ENCODE results near the gene FAM161B. TPM values are rescaled to one million over a fixed set of nuclear protein-coding genes. Genes with fewer than 3 reads are reported as not detected.
"Not testable (repeated sequence)": the region's sequence is repeated elsewhere in the genome, so short reads cannot be mapped to it uniquely, and the experiment has no call there.

The FAM161B gene
- total RNA-seq, 1 donor from 2014 or later = 8.9 TPM

- DNase-seq (ENCODE audit: low spot score) = no peak
Observed at GRCh38 chr14:73944432-73945158, 5.3 kb downstream of the FAM161B start.

GRCh38 chr14:73943083-73943482 is 6.8 kb downstream of the FAM161B start:
- peak; percentile 60 for DNase-seq (ENCODE audit: low spot score)

DNA sequence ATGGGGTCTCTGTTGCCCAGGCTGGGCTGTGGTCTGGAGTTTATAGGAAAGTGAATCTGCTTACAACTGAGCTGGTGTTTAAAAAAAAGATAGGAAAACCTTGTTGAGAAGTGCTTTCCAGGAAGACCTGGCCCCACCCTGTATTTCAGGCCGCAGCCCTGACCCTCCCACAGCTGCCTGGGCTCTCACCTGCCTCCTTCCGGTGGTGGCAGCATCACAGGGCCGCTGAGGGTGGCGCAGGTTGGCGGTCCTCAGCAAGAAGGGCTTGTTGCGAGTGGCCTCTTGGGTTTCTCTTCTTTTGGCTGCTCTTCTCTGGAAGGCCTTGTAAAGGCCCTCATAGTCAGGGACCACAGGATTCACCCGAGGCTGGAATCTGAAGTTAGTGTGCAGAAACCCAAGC is 7.7 kb downstream of the FAM161B start:
- DNase-seq (ENCODE audit: low spot score) = no peak

GRCh38 chr14:73937012-73937411 is 12.9 kb downstream of the FAM161B start:
- no peak for DNase-seq (ENCODE audit: low spot score)

GRCh38 chr14:73936548-73936947 is 13.3 kb downstream of the FAM161B start:
- no peak for DNase-seq (ENCODE audit: low spot score)

GRCh38 chr14:73935666-73936065 is 14.2 kb downstream of the FAM161B start:
- DNase-seq (ENCODE audit: low spot score) = no peak

DNA sequence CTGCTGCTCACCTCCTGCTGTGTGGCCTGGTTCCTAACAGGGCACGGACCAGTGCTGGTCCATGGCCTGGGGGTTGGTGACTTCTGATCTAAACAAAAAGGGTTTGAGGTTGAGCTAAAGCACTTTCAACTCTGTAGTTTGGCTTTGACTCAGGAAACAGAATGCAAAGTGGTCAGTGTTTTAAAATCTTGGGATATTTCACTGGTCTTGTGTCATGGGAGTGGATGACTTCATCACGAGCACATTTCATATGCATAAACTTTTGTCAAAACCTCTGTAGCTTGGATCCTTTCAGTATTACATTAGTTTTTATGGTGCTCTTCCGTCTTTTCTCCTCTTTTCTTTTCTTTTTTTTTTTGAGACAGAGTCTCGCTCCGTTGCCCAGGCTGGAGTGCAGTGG is 25.6 kb downstream of the FAM161B start:
- no peak for DNase-seq (ENCODE audit: low spot score)

DNA sequence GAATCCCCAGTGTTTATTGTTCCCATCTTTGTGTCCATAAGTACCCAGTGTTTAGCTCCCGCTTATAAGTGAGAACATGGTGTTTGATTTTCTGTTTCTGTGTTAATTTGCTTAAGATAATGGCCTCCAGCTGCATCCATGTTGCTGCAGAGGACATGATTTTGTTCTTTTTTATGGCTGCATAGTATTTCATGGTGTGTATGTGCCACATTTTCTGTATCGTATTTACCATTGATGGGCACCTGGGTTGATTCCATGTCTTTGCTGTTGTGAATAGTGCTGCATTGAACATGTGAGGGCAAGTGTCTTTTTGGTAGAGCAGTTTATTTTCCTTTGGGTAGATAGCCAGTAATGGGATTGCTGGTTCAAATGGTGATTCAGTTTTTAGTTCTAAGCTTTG is 30.4 kb downstream of the FAM161B start:
- not testable (repeated sequence) for DNase-seq (ENCODE audit: low spot score)

DNA sequence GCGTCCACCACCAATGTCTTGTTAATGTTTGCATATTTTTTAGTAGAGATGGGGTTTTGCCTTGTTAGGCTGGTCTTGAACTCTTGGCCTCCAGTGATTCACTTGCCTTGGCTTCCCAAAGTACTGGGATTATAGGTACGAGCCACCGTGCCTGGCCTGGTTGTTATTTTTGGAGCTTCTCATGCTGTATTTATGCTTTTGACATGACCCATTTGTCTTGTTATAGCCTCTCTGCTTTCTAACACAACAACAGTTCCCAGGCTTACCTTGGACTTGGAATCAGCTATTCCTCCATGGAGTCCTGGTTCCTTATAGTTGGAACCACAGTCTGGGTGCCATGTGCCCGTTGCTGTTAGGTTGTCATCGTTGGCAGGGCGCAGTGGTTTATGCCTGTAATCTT is 33.6 kb downstream of the FAM161B start:
- no peak for DNase-seq (ENCODE audit: low spot score)

DNA sequence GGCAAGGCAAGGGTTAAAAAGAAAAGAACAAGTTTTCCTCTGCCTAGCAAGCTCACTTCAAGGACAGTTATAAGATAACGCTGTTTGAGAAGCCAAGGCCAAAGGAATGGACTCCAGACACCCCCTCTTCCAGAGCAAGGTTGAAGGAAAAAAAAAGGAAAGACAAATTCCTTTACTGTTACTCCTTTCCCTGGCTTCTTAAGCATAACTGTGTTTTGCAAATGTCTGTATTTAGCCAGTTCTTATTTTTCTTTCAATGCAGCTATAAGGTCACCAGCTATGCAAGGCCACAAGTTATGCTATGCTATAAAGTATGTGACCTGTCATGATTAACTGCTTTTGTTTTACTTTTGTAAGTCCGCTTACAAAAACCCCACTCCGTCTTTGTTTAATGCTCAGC is 36.6 kb downstream of the FAM161B start:
- no peak for DNase-seq (ENCODE audit: low spot score)

DNA sequence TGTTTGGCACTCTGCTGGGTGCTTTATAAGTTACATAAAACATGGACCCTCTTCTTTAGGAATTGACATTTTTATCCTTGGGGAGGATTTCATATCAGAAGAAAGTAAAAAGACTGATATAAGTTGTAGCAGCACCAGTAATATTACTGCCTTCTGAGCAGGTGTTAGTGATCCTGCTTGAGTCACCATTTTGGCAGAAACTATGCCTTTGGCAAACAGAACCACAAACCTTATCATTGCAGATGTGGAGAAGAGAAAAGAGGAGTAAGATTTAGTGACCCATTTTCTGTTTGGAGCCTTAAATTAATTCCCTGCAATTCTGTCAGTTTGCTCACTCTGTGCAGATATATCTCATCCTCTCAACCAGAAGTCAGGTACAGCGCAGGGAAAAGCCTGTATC is 40.2 kb downstream of the FAM161B start:
- no peak for DNase-seq (ENCODE audit: low spot score)

- DNase-seq (ENCODE audit: low spot score) = no peak
Observed at GRCh38 chr14:73903028-73903427, 46.9 kb downstream of the FAM161B start.

GRCh38 chr14:73896521-73896920 is 53.4 kb downstream of the FAM161B start:
- no peak for DNase-seq (ENCODE audit: low spot score)

DNA sequence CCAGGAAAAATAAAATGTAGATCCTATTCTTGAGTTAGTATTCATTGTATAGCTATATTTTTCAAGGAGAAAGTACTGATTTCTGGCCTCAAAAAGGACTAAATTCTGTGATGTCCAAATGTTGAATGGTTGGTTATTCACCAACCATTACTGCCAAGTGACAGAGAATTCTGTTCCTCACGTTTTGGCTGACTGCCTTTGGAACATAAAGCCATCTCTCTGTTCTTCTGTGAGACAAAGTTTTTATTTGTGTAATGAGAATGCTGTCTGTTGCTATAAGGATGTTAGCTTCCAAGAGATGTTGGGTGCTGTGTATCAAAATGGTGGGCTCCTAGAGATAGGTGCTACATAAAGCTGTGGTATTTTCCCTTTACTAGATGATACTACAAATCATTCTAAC is 54.0 kb downstream of the FAM161B start:
- no peak for DNase-seq (ENCODE audit: low spot score)

DNA sequence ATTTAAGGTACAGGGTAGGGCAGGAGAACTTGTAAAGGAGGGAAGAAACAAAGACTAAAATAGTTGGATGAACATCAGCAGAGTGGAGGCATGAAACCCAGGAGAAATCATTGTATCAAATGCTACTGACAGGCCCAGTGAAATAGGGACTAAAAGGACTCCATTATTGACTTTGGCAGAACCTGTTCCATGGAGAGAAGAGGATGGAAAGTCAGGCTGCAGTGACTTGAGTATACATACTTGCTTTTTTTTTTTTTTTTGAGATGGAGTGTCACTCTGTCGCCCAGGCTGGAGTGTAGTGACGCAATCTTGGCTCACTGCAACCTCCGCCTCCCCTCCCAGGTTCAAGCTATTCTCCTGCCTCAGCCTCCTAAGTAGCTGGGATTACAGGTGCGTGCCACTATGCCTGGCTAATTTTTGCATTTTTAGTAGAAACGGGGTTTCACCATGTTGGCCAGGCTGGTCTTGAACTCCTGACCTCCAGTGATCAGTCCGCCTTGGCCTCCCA is 55.7 kb downstream of the FAM161B start:
- not testable (repeated sequence) for DNase-seq (ENCODE audit: low spot score)

GRCh38 chr14:73889376-73889775 is 60.5 kb downstream of the FAM161B start:
- DNase-seq (ENCODE audit: low spot score) = no peak

DNA sequence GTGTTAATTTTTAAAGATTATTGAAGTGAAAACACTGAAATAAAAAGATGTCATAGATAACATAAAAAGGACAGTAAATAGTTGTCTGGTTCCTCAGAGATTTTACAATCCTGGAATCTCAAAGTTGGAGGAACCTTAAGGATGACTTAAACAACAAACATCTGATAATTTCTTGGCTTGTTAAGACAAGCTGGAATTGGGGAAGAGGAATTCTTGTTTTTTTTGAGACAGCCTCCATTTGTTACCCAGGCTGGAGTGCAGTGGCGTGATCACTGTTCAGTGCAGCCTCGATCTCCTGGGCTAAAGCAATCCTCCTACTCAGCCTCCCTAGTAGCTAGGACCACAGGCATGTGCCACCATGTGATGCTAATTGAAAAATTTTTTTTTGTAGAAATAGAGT is 60.9 kb downstream of the FAM161B start:
- DNase-seq (ENCODE audit: low spot score) = no peak

GRCh38 chr14:73888460-73888725 is 61.5 kb downstream of the FAM161B start:
- no peak for DNase-seq (ENCODE audit: low spot score)

GRCh38 chr14:73887694-73888459 is 62.0 kb downstream of the FAM161B start:
- DNase-seq (ENCODE audit: low spot score) = no peak

DNA sequence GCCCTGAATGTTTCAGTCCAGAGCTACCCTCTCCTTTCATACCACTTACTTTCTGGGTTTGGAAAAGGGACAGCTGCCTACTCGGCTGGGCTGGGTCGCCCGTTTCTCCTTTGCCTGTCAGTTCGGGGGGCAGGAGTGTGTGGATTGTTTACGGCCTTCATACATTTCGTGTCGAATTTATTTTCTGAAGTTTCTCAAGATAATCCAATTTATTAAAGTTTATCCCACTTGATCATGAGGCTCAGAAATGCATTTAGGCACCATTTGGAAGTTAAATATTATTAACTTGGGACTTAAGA is 62.6 kb downstream of the FAM161B start:
- no peak for DNase-seq (ENCODE audit: low spot score)

GRCh38 chr14:73886449-73887317 is 63.2 kb downstream of the FAM161B start, which contains the start of gene ZNF410:
TSS of gene ZNF410 (plus strand) at chr14:73886859. CDS start at chr14:73892176, 5,317 bp downstream.
- peak; percentile 93 for DNase-seq (ENCODE audit: low spot score)

GRCh38 chr14:73884438-73885190 is 65.3 kb downstream of the FAM161B start:
- no peak for DNase-seq (ENCODE audit: low spot score)

Data from ureter (tissue), 1 donor.